Prostate gland (tissue), 2 donors: ENCODE results near the gene PTPRG.

ENCODE experiments used
- POLR2A ChIP-seq: fragments of 450-650 bp; IDR thresholded peaks from one replicate; pipeline ENCODE4 v1.6.1; 2016; ENCODE audit warnings: antibody characterized with exemption, mild to moderate bottlenecking
- POLR2AphosphoS5 ChIP-seq: sonication (generic); formaldehyde crosslinking; IDR thresholded peaks from one replicate; pipeline ENCODE4 v1.6.1; 2017; ENCODE audit warnings: antibody characterized with exemption
- TF ChIP-seq, protein P1 (sequence below), 4 experiments: fragments of 200-600 bp in 2 of 4; fragments of 450-650 bp in 2 of 4; sonication (generic) in 2 of 4; IDR thresholded peaks; 1 replicate in 3 of 4; 2 replicates in 1 of 4; pipeline ENCODE4 v1.5.1; 2016 to 2019; ENCODE audit warnings: antibody characterized with exemption in 4 of 4, mild to moderate bottlenecking in 2 of 4, moderate library complexity in 2 of 4

DNA sequence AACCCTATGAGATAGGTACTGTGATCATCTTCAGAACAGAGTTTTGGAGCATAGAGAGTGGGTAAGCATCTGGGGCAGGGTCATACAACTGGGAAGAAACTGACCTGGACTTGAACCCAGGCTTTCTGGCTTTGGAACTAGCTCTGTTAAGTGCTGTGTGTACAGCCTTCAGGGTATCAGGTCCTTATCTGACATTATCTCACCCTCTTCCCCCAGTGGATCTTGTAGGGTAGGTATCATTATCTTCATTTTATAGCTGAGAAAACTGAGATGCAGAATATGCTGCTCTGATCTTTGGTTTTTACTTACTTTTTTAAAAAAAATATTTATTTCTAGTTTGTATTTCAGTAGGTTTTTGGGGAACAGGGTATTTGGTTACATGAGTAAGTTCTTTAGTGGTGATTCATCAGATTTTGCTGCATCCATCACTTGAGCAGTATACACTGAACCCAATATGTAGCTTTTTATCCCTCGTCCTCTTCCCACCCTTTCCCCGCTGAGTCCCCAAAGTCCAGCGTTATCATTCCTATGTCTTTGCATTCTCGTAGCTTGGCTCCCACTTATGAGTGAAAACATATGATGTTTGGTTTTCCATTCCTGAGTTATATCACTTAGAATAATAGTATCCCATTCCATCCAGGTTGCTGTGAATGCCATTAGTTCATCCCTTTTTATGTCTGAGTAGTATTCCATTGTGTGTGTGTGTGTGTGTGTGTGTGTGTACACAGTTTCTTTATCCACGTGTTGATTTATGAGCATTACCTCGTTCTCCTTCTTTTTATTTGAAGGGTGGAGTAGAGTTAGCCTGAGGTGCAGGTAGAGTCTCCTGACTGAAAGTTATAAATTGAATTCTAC lies 271.2 kb downstream of the PTPRG start:
- TF ChIP-seq POLR2AphosphoS5, result no peak
- TF ChIP-seq, protein P1, sequence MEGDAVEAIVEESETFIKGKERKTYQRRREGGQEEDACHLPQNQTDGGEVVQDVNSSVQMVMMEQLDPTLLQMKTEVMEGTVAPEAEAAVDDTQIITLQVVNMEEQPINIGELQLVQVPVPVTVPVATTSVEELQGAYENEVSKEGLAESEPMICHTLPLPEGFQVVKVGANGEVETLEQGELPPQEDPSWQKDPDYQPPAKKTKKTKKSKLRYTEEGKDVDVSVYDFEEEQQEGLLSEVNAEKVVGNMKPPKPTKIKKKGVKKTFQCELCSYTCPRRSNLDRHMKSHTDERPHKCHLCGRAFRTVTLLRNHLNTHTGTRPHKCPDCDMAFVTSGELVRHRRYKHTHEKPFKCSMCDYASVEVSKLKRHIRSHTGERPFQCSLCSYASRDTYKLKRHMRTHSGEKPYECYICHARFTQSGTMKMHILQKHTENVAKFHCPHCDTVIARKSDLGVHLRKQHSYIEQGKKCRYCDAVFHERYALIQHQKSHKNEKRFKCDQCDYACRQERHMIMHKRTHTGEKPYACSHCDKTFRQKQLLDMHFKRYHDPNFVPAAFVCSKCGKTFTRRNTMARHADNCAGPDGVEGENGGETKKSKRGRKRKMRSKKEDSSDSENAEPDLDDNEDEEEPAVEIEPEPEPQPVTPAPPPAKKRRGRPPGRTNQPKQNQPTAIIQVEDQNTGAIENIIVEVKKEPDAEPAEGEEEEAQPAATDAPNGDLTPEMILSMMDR (IDR thresholded peaks at IDR 0.05), result no peak
- no peak for TF ChIP-seq POLR2A
